ENCODE results near the gene HOXC11. TPM values are rescaled to one million over a fixed set of nuclear protein-coding genes. Genes with fewer than 3 reads are reported as not detected.

HOXC11 gene
- total RNA-seq, 1 experiment from 2014 or later = 2.2 TPM

GRCh38 chr12:53939141-53940108 is 33.5 kb upstream of the HOXC11 start:
- ChIA-PET POLR2A (interaction anchor here (0.6 to 1.3 kb wide), 4 partner anchors 12 to 39 kb away, joined by 3 to 15 read pairs (median 3); partner anchors contain the start of gene HOXC12), CTCF (interaction anchor here (0.6 to 4.3 kb wide), 5 partner anchors 10 to 438 kb away, joined by 4 to 18 read pairs (median 5); partner anchors contain the start of gene TARBP2)
- peaks cover 13% of the 10 kb centered on the region for H3K36me3 Mint-ChIP-seq (ENCODE audit: insufficient read depth, unreplicated experiment)
- Histone ChIP-seq H3K27me3 (replicated peaks; ENCODE audit: control insufficient read depth, insufficient read depth, low read length) (no peaks in the 10 kb centered on the region; the same call in 1 of the 2 replicates), H3K9me3 (no peaks in the 10 kb centered on the region), H3K4me3 (ENCODE audit: low read depth, low read length) (peak overlapping the region; percentile 93), H3K4me1 (no peaks in the 10 kb centered on the region), H3K36me3 (ENCODE audit: control insufficient read depth, insufficient read depth, low read length) (no peaks in the 10 kb centered on the region)
- intact Hi-C loops (cut with micrococcal nuclease; ENCODE audit: unreplicated experiment) = loop anchor here (1.0 to 5.0 kb wide), 4 partner anchors 10 to 172 kb away; no protein-coding TSS in a partner anchor
- H3K4me3 Mint-ChIP-seq (ENCODE audit: unreplicated experiment) = peak overlapping the region; percentile 81
- H3K9me3 Mint-ChIP-seq (ENCODE audit: unreplicated experiment) = no peaks in the 10 kb centered on the region
- peak overlapping the region; percentile 79 for H3K27ac Mint-ChIP-seq (ENCODE audit: unreplicated experiment)
- H3K4me1 Mint-ChIP-seq (ENCODE audit: low read depth, unreplicated experiment) = peaks cover 13% of the 10 kb centered on the region
- no peak for TF ChIP-seq CTCF (IDR thresholded peaks at IDR 0.05; ENCODE audit: insufficient read depth in 1 of 2, low read depth in 1 of 2, low read length in 1 of 2, severe bottlenecking in 1 of 2, unreplicated experiment in 1 of 2)
- BruUV-seq (replicated peaks) = no TSS peak
- DNase-seq = peak; percentile 74 to 82
- H3K27me3 Mint-ChIP-seq (ENCODE audit: insufficient read depth, unreplicated experiment) = no peaks in the 10 kb centered on the region

- peaks cover 13% of the 10 kb centered on the region for H3K4me1 Mint-ChIP-seq (ENCODE audit: low read depth, unreplicated experiment)
- Histone ChIP-seq H3K27me3 (replicated peaks; ENCODE audit: control insufficient read depth, insufficient read depth, low read length) (no peaks in the 10 kb centered on the region; the same call in 1 of the 2 replicates), H3K4me3 (ENCODE audit: low read depth, low read length) (peak overlapping the region; percentile 93), H3K9me3 (no peaks in the 10 kb centered on the region), H3K36me3 (ENCODE audit: control insufficient read depth, insufficient read depth, low read length) (no peaks in the 10 kb centered on the region), H3K4me1 (no peaks in the 10 kb centered on the region)
- ChIA-PET POLR2A (interaction anchor here (0.6 to 1.3 kb wide), 4 partner anchors 11 to 54 kb away, joined by 3 to 15 read pairs (median 3); partner anchors contain the start of gene HOXC12), CTCF (interaction anchor here (1.1 to 4.3 kb wide), 2 partner anchors 9 to 12 kb away, joined by 4 to 18 read pairs; no protein-coding TSS in a partner anchor)
- peaks cover 13% of the 10 kb centered on the region for H3K36me3 Mint-ChIP-seq (ENCODE audit: insufficient read depth, unreplicated experiment)
- H3K27ac Mint-ChIP-seq (ENCODE audit: unreplicated experiment) = peak overlapping the region; percentile 79
- peak overlapping the region; percentile 81 for H3K4me3 Mint-ChIP-seq (ENCODE audit: unreplicated experiment)
- no TSS peak for BruUV-seq (replicated peaks)
- DNase-seq = no peak
- no peaks in the 10 kb centered on the region for H3K27me3 Mint-ChIP-seq (ENCODE audit: insufficient read depth, unreplicated experiment)
- TF ChIP-seq CTCF (IDR thresholded peaks at IDR 0.05; ENCODE audit: insufficient read depth in 1 of 2, low read depth in 1 of 2, low read length in 1 of 2, severe bottlenecking in 1 of 2, unreplicated experiment in 1 of 2) = no peak
- no peaks in the 10 kb centered on the region for H3K9me3 Mint-ChIP-seq (ENCODE audit: unreplicated experiment)
- intact Hi-C loops (cut with micrococcal nuclease; ENCODE audit: unreplicated experiment) = no loop called here
These were observed 32.4 kb upstream of the HOXC11 start for GRCh38 chr12:53940443-53941014.

GRCh38 chr12:53941187-53941586 is 31.7 kb upstream of the HOXC11 start:
- H3K4me1 ChIP-seq = no peaks in the 10 kb centered on the region
- Mint-ChIP-seq H3K4me1 (ENCODE audit: low read depth, unreplicated experiment) (peaks cover 13% of the 10 kb centered on the region), H3K9me3 (ENCODE audit: unreplicated experiment) (no peaks in the 10 kb centered on the region), H3K27ac (ENCODE audit: unreplicated experiment) (no peak overlapping the region), H3K4me3 (ENCODE audit: unreplicated experiment) (no peak overlapping the region), H3K27me3 (ENCODE audit: insufficient read depth, unreplicated experiment) (no peaks in the 10 kb centered on the region), H3K36me3 (ENCODE audit: insufficient read depth, unreplicated experiment) (peaks cover 13% of the 10 kb centered on the region)
- no peaks in the 10 kb centered on the region for H3K36me3 ChIP-seq (ENCODE audit: control insufficient read depth, insufficient read depth, low read length)
- no peaks in the 10 kb centered on the region for H3K9me3 ChIP-seq
- H3K27me3 ChIP-seq (replicated peaks; ENCODE audit: control insufficient read depth, insufficient read depth, low read length) = no peaks in the 10 kb centered on the region; the same call in 1 of the 2 replicates
- DNase-seq = no peak
- intact Hi-C loops (cut with micrococcal nuclease; ENCODE audit: unreplicated experiment) = no loop called here
- H3K4me3 ChIP-seq (ENCODE audit: low read depth, low read length) = no peak overlapping the region
- CTCF ChIA-PET = interaction anchor here (4.3 kb wide), 1 partner anchor 11 kb away, joined by 18 read pairs; no protein-coding TSS in a partner anchor
- POLR2A ChIA-PET = interaction anchor here (0.6 kb wide), 1 partner anchor 54 kb away, joined by 3 read pairs; no protein-coding TSS in a partner anchor
- TF ChIP-seq CTCF (IDR thresholded peaks at IDR 0.05; ENCODE audit: insufficient read depth in 1 of 2, low read depth in 1 of 2, low read length in 1 of 2, severe bottlenecking in 1 of 2, unreplicated experiment in 1 of 2) = no peak
- no TSS peak for BruUV-seq (replicated peaks)
